WTC11 (cell line): ENCODE results near the gene PDE4B.

ENCODE experiments used
- CREB1 ChIP-seq: sonication (generic); formaldehyde crosslinking; IDR thresholded peaks from 2 replicates; pipeline ENCODE4 v1.8.0; 2023; ENCODE audit warnings: mild to moderate bottlenecking, missing genetic modification reagents
- CREM ChIP-seq: sonication (generic); formaldehyde crosslinking; IDR thresholded peaks from 2 replicates; pipeline ENCODE4 v1.8.1; 2022; ENCODE audit warnings: mild to moderate bottlenecking, missing genetic modification reagents, moderate library complexity
- CTCF ChIP-seq: fragments of 200-600 bp; IDR thresholded peaks from 2 replicates; pipeline ENCODE4 v1.8.0; 2022; ENCODE audit warnings: antibody characterized with exemption
- ESRRA ChIP-seq: sonication (generic); formaldehyde crosslinking; IDR thresholded peaks from 2 replicates; pipeline ENCODE4 v1.8.1; 2022; ENCODE audit warnings: mild to moderate bottlenecking, missing genetic modification reagents, borderline replicate concordance
- JUN ChIP-seq: sonication (generic); formaldehyde crosslinking; IDR thresholded peaks from 2 replicates; pipeline ENCODE4 v1.8.0; 2023; ENCODE audit warnings: mild to moderate bottlenecking, missing genetic modification reagents
- MLX ChIP-seq: sonication (generic); formaldehyde crosslinking; IDR thresholded peaks from 2 replicates; pipeline ENCODE4 v1.8.1; 2023; ENCODE audit warnings: mild to moderate bottlenecking, missing genetic modification reagents, moderate library complexity
- MXD4 ChIP-seq: fragments of 250-450 bp; sonication (Bioruptor Pico); IDR thresholded peaks from 2 replicates; pipeline ENCODE4 v1.8.0; 2021; ENCODE audit warnings: mild to moderate bottlenecking, moderate library complexity, borderline replicate concordance
- NR2C2 ChIP-seq: sonication (generic); formaldehyde crosslinking; IDR thresholded peaks from 2 replicates; pipeline ENCODE4 v1.8.0; 2022; ENCODE audit warnings: mild to moderate bottlenecking, missing genetic modification reagents
- RELA ChIP-seq: sonication (generic); formaldehyde crosslinking; IDR thresholded peaks from 2 replicates; pipeline ENCODE4 v1.8.1; 2022; ENCODE audit warnings: missing genetic modification reagents, mild to moderate bottlenecking, borderline replicate concordance
- SMAD4 ChIP-seq: sonication (generic); formaldehyde crosslinking; IDR thresholded peaks from 2 replicates; pipeline ENCODE4 v1.8.0; 2022; ENCODE audit warnings: mild to moderate bottlenecking, missing genetic modification reagents
- USF2 ChIP-seq: sonication (generic); formaldehyde crosslinking; IDR thresholded peaks from 2 replicates; pipeline ENCODE4 v1.8.1; 2023; ENCODE audit warnings: mild to moderate bottlenecking, missing genetic modification reagents, moderate library complexity
- ZNF138 ChIP-seq: sonication (generic); formaldehyde crosslinking; conservative IDR thresholded peaks from 2 replicates; pipeline ENCODE4 v1.8.1; 2022; ENCODE audit warnings: mild to moderate bottlenecking, moderate library complexity, missing genetic modification reagents
- ZNF263 ChIP-seq: sonication (generic); formaldehyde crosslinking; IDR thresholded peaks from 2 replicates; pipeline ENCODE4 v1.8.1; 2022; ENCODE audit warnings: low read depth, mild to moderate bottlenecking, moderate library complexity, missing genetic modification reagents

GRCh38 chr1:65758128-65758527 lies 34.6 kb upstream of the PDE4B start:
- TF ChIP-seq CTCF (no peak), SMAD4 (CRISPR knock-in tag) (no peak), CREB1 (no peak), ZNF263 (CRISPR knock-in tag) (no peak), USF2 (CRISPR knock-in tag) (no peak), MLX (CRISPR knock-in tag) (no peak), RELA (no peak), MXD4 (CRISPR knock-in tag) (no peak), CREM (CRISPR knock-in tag) (no peak), ESRRA (CRISPR knock-in tag) (no peak), NR2C2 (no peak), JUN (no peak), ZNF138 (CRISPR knock-in tag) (no peak)
